Astrocyte of the cerebellum (primary cell): ENCODE data around the gene LAMP1.
"Not testable (repeated sequence)": the region's sequence is repeated elsewhere in the genome, so short reads cannot be mapped to it uniquely, and the experiment has no call there.

ENCODE experiments used
- DNase-seq: peaks from one replicate; pipeline ENCODE4 v3.0.0-alpha.2; 2011; ENCODE audit warnings: low read depth
- H3K4me3 ChIP-seq: 2 replicates; pipeline ENCODE4 v1.5.1; 2011; ENCODE audit warnings: mild to moderate bottlenecking, low read depth, low read length, moderate library complexity
- CTCF ChIP-seq: IDR thresholded peaks from 2 replicates; pipeline ENCODE4 v1.5.1; 2012; ENCODE audit warnings: low read length, low read depth, moderate library complexity, mild to moderate bottlenecking; ENCODE audit errors: missing control alignments
- in situ Hi-C: cut with HindIII; loops from 2 replicates; pipeline ENCODE4 v1.10.0; 2017; ENCODE audit warnings: low sequenced_read_pairs

The LAMP1 gene

GRCh38 chr13:113364311-113364889, 67.4 kb downstream of the LAMP1 start:
- DNase-seq: no peak
- TF ChIP-seq CTCF: no peak
- peak overlapping the region; percentile 36 for H3K4me3 ChIP-seq
- in situ Hi-C loops: no loop called here

GRCh38 chr13:113364901-113365582, 68.0 kb downstream of the LAMP1 start:
- no peak for DNase-seq
- in situ Hi-C loops: no loop called here
- peak overlapping the region; percentile 36 for H3K4me3 ChIP-seq
- TF ChIP-seq CTCF: no peak

GRCh38 chr13:113365583-113365970, 68.5 kb downstream of the LAMP1 start:
- DNase-seq: no peak
- in situ Hi-C loops: no loop called here
- H3K4me3 ChIP-seq: no peak overlapping the region
- no peak for TF ChIP-seq CTCF

GRCh38 chr13:113365971-113366588, 69.0 kb downstream of the LAMP1 start:
- no peak overlapping the region for H3K4me3 ChIP-seq
- DNase-seq: no peak
- TF ChIP-seq CTCF: no peak
- in situ Hi-C loops: no loop called here

- in situ Hi-C loops: no loop called here
- no peak overlapping the region for H3K4me3 ChIP-seq
- no peak for DNase-seq
- TF ChIP-seq CTCF: no peak
Measured at GRCh38 chr13:113367020-113367560, 70.1 kb downstream of the LAMP1 start.

- no peak overlapping the region for H3K4me3 ChIP-seq
- no peak for TF ChIP-seq CTCF
- no peak for DNase-seq
- in situ Hi-C loops: no loop called here
Measured at GRCh38 chr13:113367771-113368170, 70.7 kb downstream of the LAMP1 start.

GRCh38 chr13:113368353-113368752, 71.3 kb downstream of the LAMP1 start:
- in situ Hi-C loops, DNase-seq, H3K4me3 ChIP-seq: not testable (repeated sequence)
